ENCODE measurements around the gene ZSCAN2.

Gene ZSCAN2

GRCh38 chr15:84586696-84587095 lies 14.1 kb upstream of the ZSCAN2 start:
- TF ChIP-seq CTCF (IDR thresholded peaks at IDR 0.05; ENCODE audit: poor library complexity, severe bottlenecking), result no peak
- H3K27ac ChIP-seq (ENCODE audit: poor library complexity, severe bottlenecking), result no peak overlapping the region
- DNase-seq (ENCODE audit: low spot score), result no peak
- no peaks in the 10 kb centered on the region for H3K36me3 ChIP-seq (ENCODE audit: low read depth)
- no peaks in the 10 kb centered on the region for H3K27me3 ChIP-seq (ENCODE audit: insufficient read depth, poor library complexity, severe bottlenecking)
- H3K4me3 ChIP-seq (ENCODE audit: severe bottlenecking), result no peak overlapping the region
- H3K4me1 ChIP-seq (ENCODE audit: insufficient read depth, poor library complexity, severe bottlenecking), result no peaks in the 10 kb centered on the region
- H3K9me3 ChIP-seq (ENCODE audit: severe bottlenecking), result no peaks in the 10 kb centered on the region
- ATAC-seq (ENCODE audit: low read depth), result no peak

DNA sequence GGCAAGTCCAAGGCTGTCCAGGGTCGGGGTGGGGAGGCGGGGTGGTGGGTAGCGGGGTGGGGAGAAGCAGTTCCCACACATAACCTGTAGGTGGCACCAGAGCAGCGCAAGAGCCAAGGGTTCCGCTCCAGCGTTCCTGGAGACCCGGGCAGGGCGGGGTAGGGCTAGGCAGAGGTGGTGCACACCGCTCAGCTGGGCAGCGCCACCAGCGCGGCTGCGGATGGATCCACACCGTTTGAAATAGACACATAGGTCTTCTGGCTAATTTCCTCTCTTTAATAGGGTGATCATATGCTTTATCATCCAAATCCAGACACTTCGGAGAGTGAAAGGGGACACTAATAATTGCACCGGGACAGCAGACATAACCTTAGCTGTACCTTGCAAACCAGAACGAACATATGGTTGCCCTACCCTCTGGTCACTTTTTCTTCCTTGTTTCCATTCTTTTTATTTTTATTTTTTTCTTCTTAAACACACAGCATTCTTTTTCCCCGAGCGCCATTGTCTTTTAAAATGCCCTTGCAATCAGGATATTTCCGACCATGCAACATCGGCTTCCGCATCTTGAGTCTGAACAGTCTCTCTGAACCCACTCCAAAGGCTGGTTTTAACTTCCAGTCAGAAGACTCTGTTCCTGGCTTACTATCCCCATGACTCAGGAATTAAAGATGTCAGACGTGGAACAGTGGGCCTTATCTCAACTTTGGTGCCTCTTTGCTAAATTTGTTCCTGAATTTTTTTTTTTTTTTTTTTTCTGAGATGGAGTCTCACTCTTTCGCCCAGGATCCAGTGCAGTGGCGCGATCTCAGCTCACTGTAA lies 12.5 kb upstream of the ZSCAN2 start:
- no peaks in the 10 kb centered on the region for H3K36me3 ChIP-seq (ENCODE audit: low read depth)
- H3K4me3 ChIP-seq (ENCODE audit: severe bottlenecking), result peak overlapping the region; percentile 11
- peak; percentile 96 for DNase-seq (ENCODE audit: low spot score)
- H3K27ac ChIP-seq (ENCODE audit: poor library complexity, severe bottlenecking), result no peak overlapping the region
- ATAC-seq (ENCODE audit: low read depth), result peak; percentile 100
- no peaks in the 10 kb centered on the region for H3K27me3 ChIP-seq (ENCODE audit: insufficient read depth, poor library complexity, severe bottlenecking)
- TF ChIP-seq CTCF (IDR thresholded peaks at IDR 0.05; ENCODE audit: poor library complexity, severe bottlenecking), result peak; percentile 99
- H3K4me1 ChIP-seq (ENCODE audit: insufficient read depth, poor library complexity, severe bottlenecking), result no peaks in the 10 kb centered on the region
- no peaks in the 10 kb centered on the region for H3K9me3 ChIP-seq (ENCODE audit: severe bottlenecking)

DNA sequence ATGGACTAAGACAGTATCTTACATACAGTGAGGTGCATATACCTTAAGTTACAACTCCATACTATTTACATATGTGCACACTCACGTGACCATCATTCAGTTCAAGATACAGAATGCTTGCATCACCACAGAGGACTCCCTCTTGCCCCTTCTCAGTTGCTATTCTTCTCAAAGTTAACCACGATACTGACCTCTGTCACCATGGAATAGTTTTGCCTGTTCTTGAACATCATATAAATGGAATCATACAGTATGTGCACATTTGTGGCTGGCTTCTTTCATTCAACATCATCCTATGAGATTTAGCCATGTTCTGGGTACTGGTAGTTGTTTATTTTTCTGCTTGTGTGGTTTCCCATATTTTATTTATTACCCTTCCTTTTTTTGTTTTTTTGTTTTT lies 10.4 kb upstream of the ZSCAN2 start:
- Histone ChIP-seq H3K4me3 (ENCODE audit: severe bottlenecking) (no peak overlapping the region), H3K9me3 (ENCODE audit: severe bottlenecking) (no peaks in the 10 kb centered on the region), H3K4me1 (ENCODE audit: insufficient read depth, poor library complexity, severe bottlenecking) (no peaks in the 10 kb centered on the region), H3K27ac (ENCODE audit: poor library complexity, severe bottlenecking) (no peak overlapping the region), H3K36me3 (ENCODE audit: low read depth) (no peaks in the 10 kb centered on the region), H3K27me3 (ENCODE audit: insufficient read depth, poor library complexity, severe bottlenecking) (no peaks in the 10 kb centered on the region)
- no peak for TF ChIP-seq CTCF (IDR thresholded peaks at IDR 0.05; ENCODE audit: poor library complexity, severe bottlenecking)
- no peak for DNase-seq (ENCODE audit: low spot score)
- ATAC-seq (ENCODE audit: low read depth), result no peak

GRCh38 chr15:84591815-84592214 lies 9.0 kb upstream of the ZSCAN2 start:
- ATAC-seq (ENCODE audit: low read depth) (no peak), DNase-seq (ENCODE audit: low spot score) (no peak)
- Histone ChIP-seq H3K4me3 (ENCODE audit: severe bottlenecking) (no peak overlapping the region), H3K4me1 (ENCODE audit: insufficient read depth, poor library complexity, severe bottlenecking) (no peaks in the 10 kb centered on the region), H3K27ac (ENCODE audit: poor library complexity, severe bottlenecking) (no peak overlapping the region), H3K27me3 (ENCODE audit: insufficient read depth, poor library complexity, severe bottlenecking) (no peaks in the 10 kb centered on the region), H3K36me3 (ENCODE audit: low read depth) (no peaks in the 10 kb centered on the region), H3K9me3 (ENCODE audit: severe bottlenecking) (no peaks in the 10 kb centered on the region)
- no peak for TF ChIP-seq CTCF (IDR thresholded peaks at IDR 0.05; ENCODE audit: poor library complexity, severe bottlenecking)

DNA sequence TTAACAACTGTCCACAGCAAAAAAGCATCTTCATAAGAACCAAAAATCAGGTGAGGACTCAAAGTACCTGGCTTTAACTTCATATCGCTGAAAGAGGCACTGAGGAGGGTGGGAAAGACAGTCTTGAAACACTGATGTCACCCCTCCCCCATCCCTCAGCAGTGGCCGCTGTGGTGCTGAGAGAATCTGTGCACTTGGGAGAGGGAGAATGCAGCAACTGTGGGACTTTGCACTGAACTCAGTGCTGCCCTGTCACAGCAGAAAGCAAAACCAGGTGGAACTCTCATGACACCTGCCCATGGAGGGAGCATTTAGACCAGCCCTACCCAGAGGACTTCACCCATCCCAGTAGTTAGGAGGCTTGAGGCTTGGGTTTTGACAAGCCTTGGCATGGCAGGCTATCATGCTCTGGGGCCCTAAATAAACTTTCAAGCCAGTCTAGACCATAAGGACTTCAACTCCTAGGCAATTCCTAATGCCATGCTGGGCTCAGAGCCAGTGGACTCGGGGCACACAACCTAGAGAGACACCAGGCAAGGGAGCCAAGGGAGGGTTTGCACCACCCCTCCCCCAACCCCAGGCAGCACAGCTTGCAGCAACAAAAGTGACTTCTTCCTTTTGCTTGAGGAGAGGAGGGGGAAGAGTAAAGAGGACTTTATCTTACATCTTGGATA lies 6.1 kb upstream of the ZSCAN2 start:
- TF ChIP-seq CTCF (IDR thresholded peaks at IDR 0.05; ENCODE audit: poor library complexity, severe bottlenecking), result no peak
- no peak overlapping the region for H3K4me3 ChIP-seq (ENCODE audit: severe bottlenecking)
- DNase-seq (ENCODE audit: low spot score) (no peak), ATAC-seq (ENCODE audit: low read depth) (no peak)
- H3K27me3 ChIP-seq (ENCODE audit: insufficient read depth, poor library complexity, severe bottlenecking), result no peaks in the 10 kb centered on the region
- no peaks in the 10 kb centered on the region for H3K4me1 ChIP-seq (ENCODE audit: insufficient read depth, poor library complexity, severe bottlenecking)
- H3K27ac ChIP-seq (ENCODE audit: poor library complexity, severe bottlenecking), result no peak overlapping the region
- H3K9me3 ChIP-seq (ENCODE audit: severe bottlenecking), result no peaks in the 10 kb centered on the region
- H3K36me3 ChIP-seq (ENCODE audit: low read depth), result no peaks in the 10 kb centered on the region
